ENCODE data around the gene CHST11. TPM values are rescaled to one million over a fixed set of nuclear protein-coding genes. Genes with fewer than 3 reads are reported as not detected.

The CHST11 gene
- total RNA-seq, 2 donors from 2014 or later, result 2.9 to 4.9 TPM

- Histone ChIP-seq H3K4me3 (no peak overlapping the region), H3K27me3 (no peaks in the 10 kb centered on the region), H3K4me1 (peaks cover 10% of the 10 kb centered on the region), H3K9ac (ENCODE audit: low read depth in 2 of 2, low read length in 2 of 2) (no peak overlapping the region), H3K9me3 (no peaks in the 10 kb centered on the region), H3K27ac (peak overlapping the region; percentile 17), H3K36me3 (no peaks in the 10 kb centered on the region)
- intact Hi-C loops (cut with DNase I), result no loop called here
- TF ChIP-seq CTCF (IDR thresholded peaks at IDR 0.05), result no peak
- peak; percentile 45 for DNase-seq
These were observed 211.5 kb downstream of the CHST11 start for GRCh38 chr12:104668274-104668718.

GRCh38 chr12:104669089-104669721 lies 212.5 kb downstream of the CHST11 start:
- DNase-seq, result peak; percentile 41
- no peaks in the 10 kb centered on the region for H3K9me3 ChIP-seq
- H3K4me1 ChIP-seq, result peaks cover 10% of the 10 kb centered on the region
- H3K27me3 ChIP-seq, result no peaks in the 10 kb centered on the region
- TF ChIP-seq CTCF (IDR thresholded peaks at IDR 0.05), result no peak
- intact Hi-C loops (cut with DNase I), result no loop called here
- H3K9ac ChIP-seq (ENCODE audit: low read depth in 2 of 2, low read length in 2 of 2), result peak overlapping the region; percentile 25 to 53
- peak overlapping the region; percentile 17 for H3K27ac ChIP-seq
- no peak overlapping the region for H3K4me3 ChIP-seq
- H3K36me3 ChIP-seq, result no peaks in the 10 kb centered on the region

GRCh38 chr12:104669851-104670337 lies 213.1 kb downstream of the CHST11 start:
- Histone ChIP-seq H3K4me3 (no peak overlapping the region), H3K27ac (peak overlapping the region; percentile 17), H3K27me3 (no peaks in the 10 kb centered on the region), H3K9ac (ENCODE audit: low read depth in 2 of 2, low read length in 2 of 2) (peak overlapping the region in 1 of 2 donors; percentile 53), H3K36me3 (no peaks in the 10 kb centered on the region), H3K4me1 (peaks cover 10% of the 10 kb centered on the region), H3K9me3 (no peaks in the 10 kb centered on the region)
- intact Hi-C loops (cut with DNase I), result no loop called here
- TF ChIP-seq CTCF (IDR thresholded peaks at IDR 0.05), result no peak
- DNase-seq, result peak; percentile 46

GRCh38 chr12:104670439-104671408 lies 214.0 kb downstream of the CHST11 start:
- intact Hi-C loops (cut with DNase I), result no loop called here
- Histone ChIP-seq H3K36me3 (no peaks in the 10 kb centered on the region), H3K9me3 (no peaks in the 10 kb centered on the region), H3K27ac (peak overlapping the region; percentile 43), H3K4me1 (peaks cover 10% of the 10 kb centered on the region), H3K4me3 (no peak overlapping the region), H3K27me3 (no peaks in the 10 kb centered on the region), H3K9ac (ENCODE audit: low read depth in 2 of 2, low read length in 2 of 2) (peak overlapping the region in 1 of 2 donors; percentile 23)
- no peak for DNase-seq
- TF ChIP-seq CTCF (IDR thresholded peaks at IDR 0.05), result no peak

GRCh38 chr12:104671409-104672095 lies 214.8 kb downstream of the CHST11 start:
- no peaks in the 10 kb centered on the region for H3K36me3 ChIP-seq
- H3K9ac ChIP-seq (ENCODE audit: low read depth in 2 of 2, low read length in 2 of 2), result peak overlapping the region; percentile 3 to 23
- peak overlapping the region; percentile 43 for H3K27ac ChIP-seq
- no peak overlapping the region for H3K4me3 ChIP-seq
- H3K9me3 ChIP-seq, result no peaks in the 10 kb centered on the region
- peaks cover 10% of the 10 kb centered on the region for H3K4me1 ChIP-seq
- no peaks in the 10 kb centered on the region for H3K27me3 ChIP-seq
- intact Hi-C loops (cut with DNase I), result no loop called here
- no peak for TF ChIP-seq CTCF (IDR thresholded peaks at IDR 0.05)
- peak; percentile 62 for DNase-seq
